Measurements from ENCODE around the gene LMAN1L. TPM values are rescaled to one million over a fixed set of nuclear protein-coding genes. Genes with fewer than 3 reads are reported as not detected.

Gene LMAN1L
- total RNA-seq, 2 experiments from 2014 or later: 0.56 to 0.93 TPM

- H3K4me3 ChIP-seq (ENCODE audit: low read length): no peak overlapping the region
- ChIA-PET POLR2A (interaction anchor here (0.9 to 1.2 kb wide), 2 partner anchors 11 to 46 kb away, joined by 3 to 4 read pairs; no protein-coding TSS in a partner anchor), CTCF (interaction anchor here (1.5 kb wide), 1 partner anchor 13 kb away, joined by 7 read pairs; no protein-coding TSS in a partner anchor)
- Mint-ChIP-seq H3K4me3 (no peak overlapping the region), H3K27ac (peak overlapping the region; percentile 74), H3K27me3 (no peaks in the 10 kb centered on the region), H3K36me3 (ENCODE audit: low read depth) (peaks cover 54% of the 10 kb centered on the region), H3K4me1 (ENCODE audit: low read depth) (peaks cover 30% of the 10 kb centered on the region), H3K9me3 (no peaks in the 10 kb centered on the region)
- H3K36me3 ChIP-seq (ENCODE audit: insufficient read depth, low read length): peaks cover 52% of the 10 kb centered on the region
- ATAC-seq (ENCODE audit: poor library complexity): no peak
- no peaks in the 10 kb centered on the region for H3K27me3 ChIP-seq (ENCODE audit: control insufficient read depth in 1 of 2, insufficient read depth in 2 of 2, low read length in 2 of 2)
- H3K27ac ChIP-seq (ENCODE audit: low read depth in 1 of 2, low read length in 2 of 2): no peak overlapping the region
- H3K9me3 ChIP-seq (ENCODE audit: control insufficient read depth in 1 of 2, insufficient read depth in 1 of 2, low read length in 2 of 2): no peaks in the 10 kb centered on the region
- H3K4me1 ChIP-seq (ENCODE audit: insufficient read depth, low read length): peaks cover 40% of the 10 kb centered on the region
- no peak for DNase-seq
- TF ChIP-seq CTCF (IDR thresholded peaks at IDR 0.05): no peak
- intact Hi-C loops (cut with DNase I, micrococcal nuclease): no loop called here
Observed at GRCh38 chr15:74855857-74856256, 43.2 kb downstream of the LMAN1L start.

GRCh38 chr15:74856537-74856936 is 43.9 kb downstream of the LMAN1L start:
- Histone ChIP-seq H3K4me1 (ENCODE audit: insufficient read depth, low read length) (peaks cover 45% of the 10 kb centered on the region), H3K27ac (ENCODE audit: low read depth in 1 of 2, low read length in 2 of 2) (no peak overlapping the region), H3K4me3 (ENCODE audit: low read length) (no peak overlapping the region), H3K36me3 (ENCODE audit: insufficient read depth, low read length) (peaks cover 45% of the 10 kb centered on the region), H3K9me3 (ENCODE audit: control insufficient read depth in 1 of 2, insufficient read depth in 1 of 2, low read length in 2 of 2) (no peaks in the 10 kb centered on the region), H3K27me3 (ENCODE audit: control insufficient read depth in 1 of 2, insufficient read depth in 2 of 2, low read length in 2 of 2) (no peaks in the 10 kb centered on the region)
- peaks cover 47% of the 10 kb centered on the region for H3K36me3 Mint-ChIP-seq (ENCODE audit: low read depth)
- ChIA-PET CTCF (interaction anchor here (1.5 kb wide), 1 partner anchor 12 kb away, joined by 7 read pairs; no protein-coding TSS in a partner anchor), POLR2A (interaction anchor here (1.2 kb wide), 1 partner anchor 12 kb away, joined by 3 read pairs; no protein-coding TSS in a partner anchor)
- ATAC-seq (ENCODE audit: poor library complexity) (no peak), DNase-seq (no peak)
- H3K4me1 Mint-ChIP-seq (ENCODE audit: low read depth): peaks cover 30% of the 10 kb centered on the region
- intact Hi-C loops (cut with DNase I, micrococcal nuclease): no loop called here
- H3K4me3 Mint-ChIP-seq: no peak overlapping the region
- H3K27ac Mint-ChIP-seq: peak overlapping the region; percentile 83
- no peaks in the 10 kb centered on the region for H3K9me3 Mint-ChIP-seq
- H3K27me3 Mint-ChIP-seq: no peaks in the 10 kb centered on the region
- TF ChIP-seq CTCF (IDR thresholded peaks at IDR 0.05): no peak

GRCh38 chr15:74857082-74857655 is 44.5 kb downstream of the LMAN1L start:
- peaks cover 41% of the 10 kb centered on the region for H3K36me3 Mint-ChIP-seq (ENCODE audit: low read depth)
- H3K4me3 ChIP-seq (ENCODE audit: low read length): no peak overlapping the region
- no peak for DNase-seq
- H3K27me3 ChIP-seq (ENCODE audit: control insufficient read depth in 1 of 2, insufficient read depth in 2 of 2, low read length in 2 of 2): no peaks in the 10 kb centered on the region
- intact Hi-C loops (cut with DNase I, micrococcal nuclease): no loop called here
- H3K27ac Mint-ChIP-seq: peak overlapping the region; percentile 83
- H3K36me3 ChIP-seq (ENCODE audit: insufficient read depth, low read length): peaks cover 38% of the 10 kb centered on the region
- H3K4me1 Mint-ChIP-seq (ENCODE audit: low read depth): peaks cover 30% of the 10 kb centered on the region
- H3K4me1 ChIP-seq (ENCODE audit: insufficient read depth, low read length): peaks cover 45% of the 10 kb centered on the region
- ChIA-PET CTCF (interaction anchor here (1.5 kb wide), 1 partner anchor 12 kb away, joined by 7 read pairs; no protein-coding TSS in a partner anchor), POLR2A (interaction anchor here (1.0 to 1.2 kb wide), 2 partner anchors 10 to 12 kb away, joined by 3 read pairs; no protein-coding TSS in a partner anchor)
- H3K27ac ChIP-seq (ENCODE audit: low read depth in 1 of 2, low read length in 2 of 2): no peak overlapping the region
- no peaks in the 10 kb centered on the region for H3K9me3 Mint-ChIP-seq
- no peaks in the 10 kb centered on the region for H3K27me3 Mint-ChIP-seq
- H3K4me3 Mint-ChIP-seq: no peak overlapping the region
- ATAC-seq (ENCODE audit: poor library complexity): no peak
- TF ChIP-seq CTCF (IDR thresholded peaks at IDR 0.05): no peak
- no peaks in the 10 kb centered on the region for H3K9me3 ChIP-seq (ENCODE audit: control insufficient read depth in 1 of 2, insufficient read depth in 1 of 2, low read length in 2 of 2)

Data from CD4-positive, alpha-beta T cell (primary cell).